Panc1 (cell line): Measurements from ENCODE around the gene NHS.

Experiments used
- CTCF ChIP-seq: fragments of 450-650 bp; IDR thresholded peaks from 2 replicates; pipeline ENCODE4 v1.5.1; 2017; ENCODE audit warnings: mild to moderate bottlenecking
- POLR2AphosphoS5 ChIP-seq: IDR thresholded peaks from 2 replicates; pipeline ENCODE4 v1.6.1; 2012; ENCODE audit warnings: mild to moderate bottlenecking, low read depth, low read length, moderate library complexity
- SIN3A ChIP-seq: IDR thresholded peaks from 2 replicates; pipeline ENCODE4 v1.6.1; 2012; ENCODE audit warnings: low read depth, mild to moderate bottlenecking, low read length, moderate library complexity, borderline replicate concordance; ENCODE audit not compliant: insufficient read depth

- TF ChIP-seq CTCF: no peak
- TF ChIP-seq SIN3A: no peak
- no peak for TF ChIP-seq POLR2AphosphoS5
Measured at GRCh38 chrX:17748684-17749083, 373.7 kb downstream of the NHS start.
